Hematopoietic multipotent progenitor cell treated with erythropoietin and hydrocortisone succinate and interleukin-3 and kit ligand, for 15 days (in vitro differentiated cells): ENCODE results near the gene HPS5.

ENCODE experiments used
- DNase-seq: peaks from one replicate; pipeline ENCODE4 v3.0.0-alpha.2; 2015; ENCODE audit warnings: low spot score

The HPS5 gene

GRCh38 chr11:18320617-18321016, 1.3 kb downstream of the HPS5 start:
- no peak for DNase-seq

- DNase-seq, result no peak
Measured at GRCh38 chr11:18319914-18320313, 2.0 kb downstream of the HPS5 start.

GRCh38 chr11:18317551-18317950, 4.4 kb downstream of the HPS5 start:
- no peak for DNase-seq

GRCh38 chr11:18315893-18316292, 6.0 kb downstream of the HPS5 start:
- DNase-seq, result no peak

- no peak for DNase-seq
Measured at GRCh38 chr11:18314784-18315523, 7.0 kb downstream of the HPS5 start.

DNA sequence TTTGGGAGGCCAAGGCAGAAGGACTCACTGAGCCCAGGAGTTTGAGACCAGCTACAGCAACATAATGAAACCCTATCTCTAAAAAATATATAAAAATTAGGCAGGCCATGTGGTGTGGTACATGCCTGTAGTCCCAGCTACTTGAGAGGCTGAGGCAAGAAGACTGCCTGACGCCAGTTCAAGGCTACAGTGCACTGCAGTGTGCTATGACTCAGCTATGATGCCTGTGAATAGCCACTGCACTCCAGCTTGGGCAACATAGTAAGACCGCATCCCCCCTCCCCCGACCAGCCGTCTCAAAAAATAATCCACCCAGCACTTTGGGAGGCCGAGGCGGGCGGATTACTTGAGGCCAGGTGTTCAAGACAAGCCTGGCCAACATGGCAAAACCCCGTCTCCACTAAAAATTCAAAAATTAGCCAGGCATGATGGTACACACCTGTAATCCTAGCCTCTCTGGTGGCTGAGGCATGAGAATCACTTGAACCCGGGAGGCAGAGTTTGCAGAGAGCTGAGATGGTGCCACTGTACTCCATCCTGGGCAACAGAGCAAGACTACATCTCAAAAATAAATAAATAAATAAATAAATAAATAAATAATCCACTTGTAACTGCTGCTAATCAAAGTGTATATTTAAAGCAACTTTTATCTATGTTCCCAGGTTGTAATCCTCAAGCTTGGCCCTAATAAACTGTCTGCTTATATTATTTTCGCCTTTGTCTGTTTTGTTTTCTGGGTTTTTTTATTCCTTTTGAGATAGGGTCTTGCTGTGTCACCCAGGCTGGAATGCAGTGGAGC, 7.8 kb downstream of the HPS5 start:
- DNase-seq, result no peak

- DNase-seq, result no peak
Measured at GRCh38 chr11:18312663-18313420, 9.1 kb downstream of the HPS5 start.

GRCh38 chr11:18312012-18312411, 9.9 kb downstream of the HPS5 start:
- no peak for DNase-seq

DNA sequence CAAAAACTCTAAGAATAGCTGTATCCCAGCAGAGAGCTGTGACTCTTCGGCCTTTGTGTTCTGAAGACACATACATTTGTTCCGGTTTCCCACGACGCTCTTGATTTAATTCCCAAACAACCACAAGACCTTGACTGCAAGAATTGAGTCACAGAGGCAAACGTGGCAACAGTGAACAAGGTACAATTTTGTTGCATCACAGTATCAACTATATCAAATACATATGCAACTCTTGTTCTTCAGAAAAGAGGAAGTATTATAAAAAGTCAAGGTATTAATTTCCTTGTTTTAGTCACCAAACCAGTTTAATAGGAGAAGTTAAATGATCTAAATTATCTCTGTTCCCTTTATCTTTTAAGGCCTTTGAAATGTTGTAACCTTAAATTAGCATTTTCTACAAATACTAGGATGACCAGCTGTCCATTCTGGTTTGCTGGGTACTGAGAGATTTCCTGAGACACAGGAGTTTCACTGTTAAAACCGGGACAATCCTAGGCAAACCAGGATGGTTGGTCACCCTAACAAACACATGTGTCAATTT, 11.1 kb downstream of the HPS5 start:
- DNase-seq, result no peak

DNA sequence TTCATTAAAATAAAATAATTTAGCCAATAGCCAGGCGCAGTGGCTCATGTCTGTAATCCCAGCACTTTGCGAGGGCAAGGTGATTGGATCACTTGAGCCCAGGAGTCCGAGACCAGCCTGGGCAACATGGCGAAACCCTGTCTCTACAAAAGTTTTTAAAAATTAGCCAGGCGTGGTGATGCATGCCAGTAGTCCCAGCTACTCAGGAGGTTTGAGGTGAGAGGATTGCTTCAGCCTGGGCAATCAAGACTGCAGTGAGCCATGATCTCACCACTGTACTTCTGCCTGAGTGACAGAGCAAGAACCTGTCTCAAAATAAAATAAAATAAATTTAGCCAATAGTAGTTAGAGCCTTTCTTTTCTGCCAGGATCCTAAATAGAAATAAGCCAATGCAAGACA, 12.2 kb downstream of the HPS5 start:
- DNase-seq, result no peak

DNA sequence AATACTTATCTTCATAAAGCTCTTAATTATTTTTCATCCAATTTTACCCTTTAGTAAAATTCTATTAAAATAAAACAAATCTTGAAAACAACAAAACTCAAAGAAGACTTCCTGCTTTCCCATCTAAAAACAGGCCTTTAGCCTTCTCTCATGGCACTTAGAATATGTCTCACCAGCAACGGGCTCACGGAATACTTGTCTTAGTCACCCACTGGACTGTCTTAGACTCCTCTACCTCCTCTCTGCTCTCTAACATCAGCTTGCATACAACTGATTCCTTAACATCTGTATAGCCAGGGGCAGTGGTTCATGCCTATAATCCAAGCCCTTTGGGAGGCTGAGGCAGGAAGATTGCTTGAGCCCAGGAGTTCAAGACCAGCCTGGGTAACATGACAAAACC, 13.7 kb downstream of the HPS5 start:
- DNase-seq, result no peak

GRCh38 chr11:18307461-18308139, 14.3 kb downstream of the HPS5 start:
- no peak for DNase-seq

- DNase-seq, result no peak
Measured at GRCh38 chr11:18304745-18305144, 17.2 kb downstream of the HPS5 start.

- DNase-seq, result no peak
Measured at GRCh38 chr11:18299721-18300120, 22.2 kb downstream of the HPS5 start.

DNA sequence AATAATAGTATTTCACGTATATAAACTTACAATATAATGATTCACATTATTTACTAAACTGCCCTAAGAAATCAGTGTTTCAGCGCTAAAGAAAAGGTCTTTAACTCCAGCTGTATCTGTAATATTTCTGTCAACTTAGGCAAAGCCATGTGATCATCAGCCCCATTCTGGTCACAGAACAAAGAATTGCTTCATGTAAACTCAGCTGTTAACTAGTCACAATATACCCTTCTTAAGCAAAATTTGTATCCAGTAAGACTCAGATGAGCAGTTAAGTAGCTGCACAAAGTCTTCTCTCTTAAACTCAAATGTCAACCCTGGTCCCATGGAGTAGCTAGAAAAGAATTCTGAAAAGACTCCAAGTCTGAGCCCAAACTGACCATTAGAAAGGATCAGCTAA, 26.6 kb downstream of the HPS5 start:
- DNase-seq, result no peak

DNA sequence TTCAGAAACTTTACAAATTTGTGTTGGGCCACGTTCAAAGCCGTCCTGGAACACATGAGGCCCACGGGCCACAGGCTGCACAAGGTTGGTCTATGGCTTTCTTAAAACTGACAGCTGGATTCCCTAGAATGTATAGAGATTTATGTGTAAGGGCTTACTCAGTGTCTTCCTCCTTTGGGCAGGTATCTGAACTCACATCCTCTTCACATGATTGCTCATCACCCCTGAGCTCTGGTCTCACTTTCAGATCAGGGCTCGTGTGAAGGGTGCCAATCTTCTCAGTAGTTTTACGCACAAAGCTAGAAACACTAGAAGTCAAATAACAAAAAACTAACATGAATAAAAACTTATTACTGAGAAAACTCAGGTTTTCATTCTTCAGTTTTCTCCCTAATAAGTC, 27.1 kb downstream of the HPS5 start:
- no peak for DNase-seq

DNA sequence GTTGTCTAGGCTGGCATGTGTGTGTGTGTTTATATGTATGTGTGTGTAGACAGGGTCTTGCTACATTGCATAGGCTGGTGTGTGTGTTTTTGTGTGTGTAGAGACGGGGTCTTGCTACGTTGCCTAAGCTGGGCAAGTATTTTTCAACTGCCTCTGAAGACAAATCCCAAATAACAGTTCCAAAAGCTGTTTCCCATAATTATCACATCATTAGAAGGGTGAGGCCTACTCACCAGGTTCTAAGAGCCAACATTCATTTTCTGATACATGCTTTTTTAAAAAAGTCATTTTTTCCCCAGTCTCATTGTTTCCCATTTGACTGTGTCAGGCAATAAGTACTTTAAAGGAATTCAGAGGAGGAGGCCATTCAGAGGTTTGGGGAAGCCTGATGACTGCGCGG, 33.0 kb downstream of the HPS5 start:
- DNase-seq, result no peak

GRCh38 chr11:18285841-18286240, 36.1 kb downstream of the HPS5 start:
- no peak for DNase-seq

- DNase-seq, result no peak
Measured at GRCh38 chr11:18282626-18283025, 39.3 kb downstream of the HPS5 start.

DNA sequence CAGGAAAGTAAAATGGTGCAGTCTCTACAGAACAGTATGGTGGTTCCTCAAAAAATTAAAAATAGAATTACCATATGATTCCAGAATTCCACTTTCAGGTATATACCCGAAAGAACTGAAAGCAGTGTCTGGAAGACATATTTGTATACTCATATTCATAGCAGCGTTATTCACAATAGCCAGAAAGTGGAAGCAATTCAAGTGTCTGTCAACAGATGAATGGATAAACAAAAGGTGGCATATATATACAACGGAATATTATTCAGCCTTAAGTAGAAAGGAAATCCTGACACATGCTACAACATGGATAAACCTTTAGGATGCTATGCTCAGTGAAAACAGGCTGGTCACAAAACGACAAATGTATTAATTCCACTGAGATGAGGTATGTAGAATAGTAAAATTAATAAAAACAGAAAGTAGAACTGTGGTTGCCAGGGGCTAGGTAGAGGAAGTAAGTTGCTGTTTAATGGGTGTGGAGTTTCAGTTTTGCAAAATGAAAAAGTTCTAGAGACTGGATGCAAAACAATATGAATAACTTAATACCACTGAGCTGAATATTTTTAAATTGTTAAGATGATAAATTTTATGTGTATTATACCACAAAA, 41.4 kb downstream of the HPS5 start:
- no peak for DNase-seq

- no peak for DNase-seq
Measured at GRCh38 chr11:18277565-18278271, 44.2 kb downstream of the HPS5 start.
